HG03565 (cell line): Measurements from ENCODE around the gene CHTOP.
A peak's percentile ranks its signal among the peaks of the same experiment; 100 is the strongest.
"Not testable (repeated sequence)": the region's sequence is repeated elsewhere in the genome, so short reads cannot be mapped to it uniquely, and the experiment has no call there.

Experiments used
- ATAC-seq: cut with Tn5 transposase; IDR thresholded peaks from one replicate; pipeline ENCODE4 v1.9.1; 2021; ENCODE audit warnings: mild to moderate bottlenecking, moderate library complexity; ENCODE audit not compliant: unreplicated experiment

CHTOP gene

DNA sequence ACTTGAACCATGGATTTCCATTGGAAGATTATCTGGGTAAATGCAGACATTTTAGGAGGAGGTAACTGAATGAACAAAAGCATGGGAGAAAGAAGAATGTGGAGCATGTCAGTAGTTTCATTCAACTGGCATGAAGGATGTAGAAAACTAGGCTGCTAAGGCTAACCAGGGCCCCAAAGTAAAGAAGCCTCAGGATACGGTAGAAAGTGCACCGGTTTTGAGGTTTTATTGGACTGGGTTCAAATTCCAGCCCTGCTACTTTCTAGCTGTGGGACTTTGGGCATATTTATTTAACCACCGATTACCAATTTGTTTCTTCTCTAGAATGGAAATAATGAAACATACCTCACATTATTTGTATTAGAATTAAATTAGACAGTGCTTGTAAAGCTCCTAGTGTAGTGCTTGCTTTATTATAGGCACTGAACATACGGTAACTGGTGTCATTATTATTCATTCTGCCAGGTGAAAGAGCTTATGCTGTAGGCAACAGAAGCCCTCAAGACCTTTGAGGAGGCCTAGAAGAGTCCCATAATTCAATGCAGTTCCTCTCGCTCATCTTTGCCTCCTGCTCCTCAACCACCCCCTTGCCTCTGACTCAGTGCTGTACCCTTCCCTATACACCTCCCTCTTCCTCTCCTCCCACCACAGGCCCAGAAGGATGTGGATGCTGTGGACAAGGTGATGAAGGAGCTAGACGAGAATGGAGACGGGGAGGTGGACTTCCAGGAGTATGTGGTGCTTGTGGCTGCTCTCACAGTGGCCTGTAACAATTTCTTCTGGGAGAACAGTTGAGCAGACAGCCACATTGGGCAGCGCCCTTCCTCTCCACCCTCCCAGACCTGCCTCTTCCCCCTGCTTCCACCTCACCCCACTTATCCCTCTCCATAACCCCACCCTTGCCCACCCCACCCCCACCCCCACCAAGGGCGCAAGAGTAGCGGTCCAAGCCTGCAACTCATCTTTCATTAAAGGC, 2.5 kb upstream of the CHTOP start:
- no peak for ATAC-seq

DNA sequence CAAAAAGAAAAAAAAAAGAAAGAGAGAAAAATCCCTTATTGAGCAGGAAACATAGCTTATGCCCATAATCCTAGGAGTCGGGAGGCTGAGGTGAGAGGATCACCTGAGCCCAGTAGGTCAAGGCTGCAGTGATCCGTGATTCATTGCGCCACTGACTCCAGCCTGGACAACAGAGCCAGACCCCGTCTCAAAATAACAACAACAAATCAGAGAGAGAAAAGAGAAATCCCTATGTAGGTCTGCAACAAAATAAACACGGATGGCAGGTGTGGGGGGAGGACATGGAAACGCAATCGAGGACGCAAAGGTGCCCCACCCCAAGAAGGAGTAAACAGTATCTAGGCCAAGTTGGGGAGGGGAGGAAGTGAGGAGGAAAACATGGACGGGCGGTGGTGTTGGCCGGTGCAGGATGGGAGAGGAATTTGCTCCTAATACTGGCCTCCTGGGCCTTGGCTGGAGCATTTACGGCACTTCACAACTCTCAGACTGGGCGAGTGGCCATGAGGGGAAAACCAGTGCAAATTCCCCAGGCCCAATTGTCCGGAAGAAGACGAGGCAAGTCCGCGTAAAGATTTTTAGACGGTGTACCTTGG, 609 bp upstream of the CHTOP start:
- no peak for ATAC-seq

DNA sequence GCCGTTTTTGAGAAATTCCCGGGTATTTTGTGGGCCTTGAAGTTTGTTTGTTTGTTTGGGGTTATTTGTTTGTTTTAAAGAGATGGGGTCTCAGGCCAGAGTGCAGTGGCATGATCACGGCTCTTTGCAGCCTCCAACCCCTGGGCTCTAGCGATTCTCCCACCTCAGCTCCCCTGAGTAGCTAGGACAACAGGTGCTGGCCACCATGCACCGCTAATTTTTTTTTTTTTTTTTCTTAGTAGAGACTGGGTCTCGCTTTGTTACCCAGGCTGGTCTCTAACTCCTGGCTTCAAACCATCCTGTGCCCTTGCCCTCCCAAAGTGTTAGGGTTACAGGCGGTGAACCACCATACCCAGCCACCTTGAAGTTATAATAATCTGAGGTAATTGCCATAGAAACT, 2.0 kb downstream of the CHTOP start:
- no peak for ATAC-seq

DNA sequence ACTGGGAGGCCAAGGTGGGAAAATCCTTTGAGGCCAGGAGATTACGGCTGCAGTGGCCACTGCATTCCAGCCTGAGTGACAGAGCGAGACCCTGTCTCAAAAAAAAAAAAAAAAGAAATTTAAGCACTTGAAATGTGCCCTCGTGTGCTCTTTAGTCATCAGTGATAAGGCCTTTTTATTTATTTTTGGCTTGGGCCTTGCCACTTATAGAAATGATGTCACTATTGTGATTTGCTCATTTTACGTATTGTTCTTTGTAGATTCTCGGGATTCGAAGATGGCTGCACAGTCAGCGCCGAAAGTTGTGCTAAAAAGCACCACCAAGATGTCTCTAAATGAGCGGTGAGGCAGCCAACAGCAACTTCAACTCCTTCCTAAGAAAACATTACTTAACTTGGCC, 2.4 kb downstream of the CHTOP start:
- no peak for ATAC-seq

DNA sequence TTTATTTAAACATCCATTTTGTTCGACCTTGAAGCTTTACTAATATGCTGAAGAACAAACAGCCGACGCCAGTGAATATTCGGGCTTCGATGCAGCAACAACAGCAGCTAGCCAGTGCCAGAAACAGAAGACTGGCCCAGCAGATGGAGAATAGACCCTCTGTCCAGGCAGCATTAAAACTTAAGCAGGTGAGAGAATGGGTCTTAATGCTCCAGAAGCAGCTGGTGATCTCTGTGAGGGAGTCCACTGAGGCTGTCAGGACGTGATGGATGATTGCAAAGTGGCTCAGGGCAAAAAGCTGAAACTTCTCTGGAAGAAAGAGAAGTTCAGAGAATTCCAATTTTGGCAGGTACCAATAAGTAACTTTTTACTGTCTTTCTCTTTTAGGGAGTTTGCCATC, 4.4 kb downstream of the CHTOP start:
- no peak for ATAC-seq

DNA sequence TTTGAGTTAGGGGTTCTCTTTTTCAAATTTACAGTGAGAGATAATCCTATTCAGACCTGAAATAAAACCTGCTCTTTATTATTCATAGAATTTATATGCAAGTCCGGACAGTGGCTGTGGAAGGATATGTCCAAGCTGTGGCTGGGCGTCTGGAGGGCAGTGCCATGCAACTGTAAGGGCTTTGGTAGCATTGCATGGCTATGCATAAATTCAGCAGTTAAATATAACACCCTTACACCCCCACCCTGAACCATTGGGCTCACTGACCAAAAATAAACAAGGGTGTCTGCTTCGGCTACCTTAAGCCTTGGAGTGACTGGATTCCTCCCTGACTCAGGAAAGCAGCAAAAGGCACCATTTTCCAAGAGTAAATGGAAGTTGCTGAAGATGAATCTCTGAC, 5.4 kb downstream of the CHTOP start:
- ATAC-seq = no peak

DNA sequence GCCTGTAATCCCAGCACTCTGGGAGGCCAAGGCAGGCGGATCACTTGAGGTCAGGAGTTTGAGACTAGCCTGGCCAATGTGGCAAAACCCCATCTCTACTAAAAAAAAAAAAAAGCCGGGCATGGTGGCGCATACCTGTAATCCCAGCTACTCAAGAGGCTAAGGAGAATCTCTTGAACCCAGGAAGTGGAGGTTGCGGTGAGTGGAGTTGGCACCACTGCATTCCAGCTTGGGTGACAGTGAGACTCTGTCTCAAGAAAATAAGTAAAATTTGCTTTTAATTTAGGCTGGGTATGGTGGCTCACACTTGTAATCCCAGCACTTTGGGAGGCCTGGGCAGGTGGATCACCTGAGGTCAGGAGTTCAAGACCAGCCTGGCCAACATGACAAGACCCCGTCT, 6.3 kb downstream of the CHTOP start:
- ATAC-seq = not testable (repeated sequence)

DNA sequence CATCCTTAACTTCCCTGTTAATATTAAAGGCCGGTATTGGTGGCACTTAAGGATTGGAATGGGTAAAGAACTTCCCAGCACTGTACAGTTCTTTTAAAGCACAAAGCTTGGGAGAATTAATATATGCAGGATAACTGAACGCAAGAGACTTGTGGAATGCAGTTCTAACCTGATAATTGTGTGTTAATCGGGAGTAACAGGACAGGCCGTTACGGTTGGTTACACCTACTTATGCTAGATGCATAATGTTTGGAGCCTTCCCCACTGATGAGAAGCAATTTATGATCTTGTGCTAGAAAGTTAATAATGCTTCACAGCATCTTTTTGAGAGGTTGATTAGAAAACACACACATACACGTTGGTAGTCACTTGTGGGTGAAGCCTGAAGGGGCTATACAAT, 7.0 kb downstream of the CHTOP start:
- no peak for ATAC-seq

DNA sequence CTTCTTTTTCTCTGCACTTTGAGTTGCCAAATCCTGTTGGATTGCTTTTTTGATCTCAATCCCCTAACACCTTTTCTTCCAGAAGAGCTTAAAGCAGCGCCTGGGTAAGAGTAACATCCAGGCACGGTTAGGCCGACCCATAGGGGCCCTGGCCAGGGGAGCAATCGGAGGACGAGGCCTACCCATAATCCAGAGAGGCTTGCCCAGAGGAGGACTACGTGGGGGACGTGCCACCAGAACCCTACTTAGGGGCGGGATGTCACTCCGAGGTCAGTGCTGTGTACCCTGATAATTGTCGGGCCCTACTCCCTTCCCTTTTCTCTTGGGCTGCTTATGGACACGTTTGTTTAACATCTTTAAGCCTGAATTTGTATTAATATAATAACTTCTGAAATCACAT, 8.3 kb downstream of the CHTOP start:
- ATAC-seq = no peak

DNA sequence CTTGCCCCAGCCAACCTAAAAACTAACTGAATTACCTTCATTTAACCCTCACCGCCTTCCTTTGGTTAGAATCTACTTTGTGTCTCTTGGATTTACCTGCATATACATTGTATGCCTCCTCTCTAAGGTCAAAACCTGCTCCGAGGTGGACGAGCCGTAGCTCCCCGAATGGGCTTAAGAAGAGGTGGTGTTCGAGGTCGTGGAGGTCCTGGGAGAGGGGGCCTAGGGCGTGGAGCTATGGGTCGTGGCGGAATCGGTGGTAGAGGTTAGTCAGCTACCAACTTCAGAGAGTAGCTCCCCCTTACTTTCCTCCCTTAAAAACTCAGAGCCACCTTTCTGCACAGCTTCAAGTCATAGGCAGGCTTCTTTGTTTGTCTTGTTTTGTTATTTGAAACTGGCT, 9.2 kb downstream of the CHTOP start:
- ATAC-seq = no peak

DNA sequence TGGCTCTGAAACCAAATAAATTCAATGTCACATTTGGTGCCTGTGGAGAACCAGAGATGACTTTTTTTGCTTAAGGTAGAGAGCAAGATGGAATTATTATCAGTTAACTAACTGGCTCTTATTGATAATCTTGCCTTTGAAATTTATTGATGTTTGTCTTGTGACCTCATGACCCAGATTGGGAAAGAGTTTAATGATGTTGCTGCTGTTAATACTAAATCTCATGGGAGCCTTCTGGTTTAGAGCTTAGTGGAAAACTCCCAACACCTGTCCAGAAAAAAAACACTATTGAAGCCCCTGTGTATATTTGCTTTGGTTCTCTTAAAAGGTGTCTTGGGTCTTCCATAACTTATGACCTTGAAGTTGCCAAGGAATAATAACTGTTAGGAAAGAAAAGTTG, 9.9 kb downstream of the CHTOP start:
- no peak for ATAC-seq

DNA sequence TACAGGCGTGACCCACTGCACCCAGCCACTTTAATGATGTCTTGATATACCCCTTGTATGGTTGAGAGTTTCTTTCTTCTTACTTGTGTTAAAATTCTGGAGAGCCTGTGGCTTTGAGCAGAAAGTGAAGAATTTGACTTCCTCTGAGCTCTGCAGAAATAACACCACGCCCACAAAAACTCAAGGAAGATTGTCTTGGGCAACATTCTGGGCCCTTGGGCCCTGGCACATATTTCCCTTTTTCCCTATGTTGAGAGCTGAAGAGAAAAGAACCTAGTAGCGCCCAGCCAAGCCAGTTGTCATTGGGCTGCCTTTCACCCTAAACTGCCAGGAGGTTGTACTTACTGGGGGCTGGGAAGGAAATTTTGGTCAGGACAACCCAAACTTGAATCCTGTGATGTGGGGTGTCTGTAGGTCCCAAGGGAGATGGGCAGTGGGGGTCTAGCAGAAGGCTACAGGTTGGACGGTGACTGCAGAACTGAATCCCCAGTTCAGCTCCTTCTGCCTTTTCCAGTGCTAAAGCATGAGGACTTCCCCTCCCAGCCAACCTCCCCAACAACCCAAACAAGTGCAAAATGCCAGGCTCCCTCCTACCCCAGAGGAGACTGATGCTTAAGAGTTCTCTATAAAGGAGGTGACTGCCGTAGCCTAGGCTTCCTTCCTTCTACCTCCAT, 12.9 kb downstream of the CHTOP start:
- ATAC-seq = no peak

DNA sequence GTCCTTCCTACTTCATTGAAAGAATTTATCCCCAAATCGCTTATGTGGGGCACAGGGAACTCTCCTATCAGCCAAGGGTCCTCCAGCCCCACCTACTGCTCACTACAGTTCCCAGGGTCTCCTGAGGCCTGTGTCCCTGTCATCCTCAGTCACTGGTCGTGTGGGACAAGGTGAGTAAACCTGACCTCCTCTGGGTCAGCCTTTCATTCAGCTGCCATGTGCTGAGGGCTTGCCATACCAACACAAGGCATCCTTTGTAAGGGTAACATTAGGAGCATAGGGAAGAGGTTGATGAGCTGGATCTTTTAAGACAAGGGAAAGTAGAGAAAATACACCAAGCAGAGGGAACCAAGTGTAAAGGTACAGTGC, 13.5 kb downstream of the CHTOP start:
- no peak for ATAC-seq

DNA sequence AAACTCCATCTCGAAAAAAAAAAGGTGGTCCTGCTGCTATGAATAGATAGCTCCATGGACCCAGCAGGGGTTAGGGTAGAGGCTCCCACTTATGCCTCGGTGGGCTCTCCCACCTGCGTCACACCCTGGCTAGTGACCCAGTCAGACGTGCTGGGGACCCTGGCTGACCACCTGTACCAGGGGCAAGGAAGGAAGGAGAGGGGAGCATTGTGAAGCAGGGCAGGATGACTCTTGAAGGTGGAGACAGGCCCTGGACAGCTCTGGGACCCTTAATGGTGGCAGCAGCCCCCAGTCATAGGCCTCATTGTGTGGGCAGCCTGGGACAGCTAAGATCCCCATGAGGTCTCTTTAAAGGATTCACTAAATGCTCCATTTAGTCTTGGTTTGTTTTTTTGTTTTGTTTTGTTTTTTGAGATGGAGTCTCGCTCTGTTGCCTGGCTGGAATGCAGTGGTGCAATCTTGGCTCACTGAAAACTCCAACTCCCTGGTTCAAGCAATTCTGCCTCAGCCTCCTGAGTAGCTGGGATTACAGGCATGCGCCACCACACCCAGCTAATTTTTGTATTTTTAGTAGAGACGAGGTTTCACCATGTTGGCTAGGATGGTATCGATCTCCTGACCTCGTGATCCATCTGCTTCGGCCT, 14.3 kb downstream of the CHTOP start:
- ATAC-seq = no peak

DNA sequence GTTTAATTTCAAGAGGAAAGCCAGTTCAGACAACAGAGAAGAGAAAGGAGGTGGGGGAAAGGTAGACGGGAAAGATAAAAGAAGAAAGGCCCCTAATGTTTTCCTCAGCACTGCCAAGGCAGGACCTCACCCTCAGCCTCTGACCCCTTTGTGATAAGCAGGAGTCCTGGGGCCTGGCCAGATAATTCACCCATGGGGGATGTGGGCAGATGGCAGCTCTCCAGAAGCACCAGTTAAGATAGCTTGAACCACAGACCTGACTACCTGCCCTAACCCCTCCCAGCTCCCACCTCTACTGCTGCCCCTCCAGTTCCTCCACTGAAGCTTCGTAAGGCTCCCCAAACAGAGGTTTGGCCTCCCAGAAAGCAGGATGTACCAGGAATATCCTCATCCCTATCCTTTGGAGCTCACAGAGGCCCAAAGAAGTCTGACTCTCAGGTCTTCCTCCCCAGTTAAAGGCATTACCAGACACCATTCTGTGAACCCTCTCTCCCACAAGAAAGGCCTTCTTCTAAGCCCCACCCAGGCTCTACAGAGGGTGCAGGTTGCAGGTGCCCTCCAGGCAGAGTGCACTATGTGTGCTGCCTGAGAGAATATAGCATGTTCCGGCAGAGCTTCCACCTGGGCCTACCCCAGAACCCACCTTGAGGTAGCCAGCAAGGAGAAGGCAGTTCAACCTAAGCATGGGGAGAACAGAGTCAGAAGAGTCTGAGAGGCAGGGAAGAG, 15.4 kb downstream of the CHTOP start:
- no peak for ATAC-seq

DNA sequence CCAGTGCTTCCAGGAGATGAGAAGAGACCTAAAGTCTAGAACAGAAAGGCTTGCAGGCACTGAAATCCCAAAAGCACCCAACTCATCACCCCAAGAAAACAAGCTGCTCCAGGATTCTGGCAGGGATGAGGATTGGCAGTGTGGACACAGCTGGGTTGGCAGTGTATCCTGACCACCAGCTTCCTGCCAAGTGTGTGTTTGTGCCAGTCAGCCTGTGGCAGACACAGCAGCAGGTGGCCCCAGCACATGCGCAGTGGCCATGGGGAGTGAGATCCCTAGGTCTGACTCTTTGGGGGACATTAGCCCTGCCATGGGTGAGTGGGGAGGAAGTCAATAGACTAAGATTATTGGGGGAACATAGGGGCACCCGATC, 16.0 kb downstream of the CHTOP start:
- ATAC-seq = no peak

DNA sequence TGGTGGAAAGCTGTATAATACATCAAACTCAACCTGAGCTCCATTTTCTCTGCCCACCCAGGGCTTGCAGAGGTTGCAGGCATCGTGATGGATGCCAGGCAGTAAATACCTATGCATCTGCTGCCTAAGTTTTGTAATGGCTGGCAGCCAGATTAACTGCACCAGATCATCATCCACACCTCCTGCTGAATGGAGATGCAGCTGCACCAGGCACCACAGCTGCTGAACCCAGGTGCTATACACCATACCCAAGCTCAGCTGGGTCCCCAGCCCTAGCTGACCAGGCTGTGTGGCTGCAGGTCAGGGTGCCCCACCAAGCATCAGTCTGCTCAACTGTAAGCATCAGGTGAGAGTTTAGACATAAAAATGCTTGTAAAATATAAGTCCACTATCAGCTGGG, 17.9 kb downstream of the CHTOP start:
- no peak for ATAC-seq

DNA sequence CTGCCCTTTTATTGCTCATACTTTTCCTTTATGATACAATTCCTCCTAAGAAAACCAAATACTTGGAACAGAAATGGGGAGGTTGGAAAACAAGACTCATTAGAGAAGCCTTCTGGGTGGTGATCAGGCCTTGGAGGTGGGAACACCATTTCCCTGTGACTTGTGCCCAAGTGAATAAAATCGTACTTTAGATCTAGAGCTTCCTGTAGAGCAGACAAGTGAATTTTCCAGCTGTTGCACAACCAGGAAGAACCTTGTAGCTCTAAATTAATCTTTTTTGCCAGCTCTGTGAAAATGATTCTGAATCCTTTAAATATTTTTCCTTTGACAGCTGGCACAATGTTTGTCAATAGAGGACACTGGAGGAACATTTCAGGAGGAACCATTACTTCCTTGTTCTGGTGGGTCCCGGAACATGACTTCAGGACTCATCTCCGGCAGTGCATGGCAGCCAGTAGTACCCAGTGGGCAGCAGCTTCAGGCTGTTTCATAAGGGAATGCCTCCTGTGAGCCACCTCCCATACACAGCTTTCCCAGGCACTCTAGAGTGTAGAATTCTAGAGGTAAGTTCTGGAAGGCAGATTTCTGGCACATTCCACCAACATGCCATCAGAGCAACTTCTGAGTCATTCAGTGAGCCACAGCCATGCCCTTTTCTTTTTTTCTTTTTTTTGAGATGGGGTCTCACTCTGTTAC, 19.1 kb downstream of the CHTOP start:
- ATAC-seq = no peak

DNA sequence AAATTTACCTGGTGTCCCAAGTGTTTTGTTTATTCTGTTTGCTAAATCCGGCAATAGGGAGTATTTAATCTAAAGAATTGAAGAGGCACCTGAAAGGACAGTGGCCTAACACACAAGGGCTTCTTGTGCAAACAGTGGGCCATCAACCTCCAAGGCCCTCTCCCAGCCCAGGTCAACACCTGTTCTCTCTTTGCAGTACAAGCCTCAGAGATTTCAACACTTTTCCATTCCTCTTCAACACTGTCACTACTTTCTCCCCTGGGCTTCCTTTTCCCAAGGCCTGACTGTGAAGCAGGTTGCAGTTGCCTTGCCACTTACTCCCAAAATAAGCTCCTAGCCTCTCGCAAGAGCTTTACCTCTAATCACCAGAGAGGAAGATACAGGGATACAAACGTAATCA, 21.5 kb downstream of the CHTOP start:
- no peak for ATAC-seq

DNA sequence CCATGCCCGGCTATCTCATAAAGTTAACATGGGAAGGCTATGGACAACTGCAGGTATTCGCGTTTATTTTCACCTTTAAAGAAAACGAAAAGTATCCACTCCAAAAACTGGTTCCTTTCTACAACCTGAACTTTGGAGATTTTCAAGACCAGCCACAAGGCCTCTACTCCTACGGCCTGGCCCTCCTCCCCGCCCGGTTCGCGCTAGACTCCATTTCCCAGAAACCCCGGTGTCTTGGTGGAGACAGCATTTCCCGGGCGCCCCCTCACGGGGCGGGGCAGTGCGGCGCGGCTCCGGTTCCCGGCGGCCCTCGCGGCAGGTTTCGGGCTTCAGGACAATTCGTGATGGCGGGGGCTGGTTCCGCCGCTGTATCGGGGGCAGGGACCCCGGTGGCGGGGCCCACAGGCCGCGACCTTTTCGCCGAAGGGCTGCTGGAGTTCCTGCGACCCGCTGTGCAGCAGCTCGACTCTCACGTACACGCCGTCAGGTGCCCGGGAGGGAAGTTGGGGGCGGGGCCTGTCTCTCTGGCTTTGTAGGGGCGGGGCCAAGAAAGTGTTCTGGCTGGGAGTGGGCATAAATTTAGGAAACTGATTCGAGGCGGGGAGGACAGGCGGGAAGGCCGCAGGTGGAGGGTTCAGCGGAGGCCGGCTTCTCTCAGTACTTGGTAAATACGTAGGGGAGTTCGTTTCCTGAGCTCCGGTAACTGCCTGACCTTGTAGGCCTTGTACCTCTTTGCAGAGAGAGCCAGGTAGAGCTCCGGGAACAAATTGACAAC, 24.7 kb downstream of the CHTOP start, which contains the start of gene SNAPIN:
SNAPIN (plus strand) TSS at position 304 of the 775 bp plus-strand sequence; CDS start at position 345, 41 bp downstream.
- ATAC-seq = peak; percentile 83
